ENCODE data around the gene HOXC5. TPM values are rescaled to one million over a fixed set of nuclear protein-coding genes. Genes with fewer than 3 reads are reported as not detected.

HOXC5 gene
- total RNA-seq, 1 donor, result 0.43 TPM

- no peak for TF ChIP-seq CTCF (IDR thresholded peaks at IDR 0.05; ENCODE audit: insufficient read depth, low read depth, low read length)
- H3K4me3 ChIP-seq (ENCODE audit: low read depth, low read length), result no peak overlapping the region
- no peak for DNase-seq (ENCODE audit: low read depth)
These were observed 28.3 kb downstream of the HOXC5 start for GRCh38 chr12:54060975-54061778.

- no peak for DNase-seq (ENCODE audit: low read depth)
- no peak overlapping the region for H3K4me3 ChIP-seq (ENCODE audit: low read depth, low read length)
- TF ChIP-seq CTCF (IDR thresholded peaks at IDR 0.05; ENCODE audit: insufficient read depth, low read depth, low read length), result no peak
These were observed 32.8 kb downstream of the HOXC5 start for GRCh38 chr12:54065677-54066076.

GRCh38 chr12:54066408-54066807 lies 33.6 kb downstream of the HOXC5 start:
- DNase-seq (ENCODE audit: low read depth), result no peak
- no peak for TF ChIP-seq CTCF (IDR thresholded peaks at IDR 0.05; ENCODE audit: insufficient read depth, low read depth, low read length)
- H3K4me3 ChIP-seq (ENCODE audit: low read depth, low read length), result no peak overlapping the region

- TF ChIP-seq CTCF (IDR thresholded peaks at IDR 0.05; ENCODE audit: insufficient read depth, low read depth, low read length), result no peak
- no peak overlapping the region for H3K4me3 ChIP-seq (ENCODE audit: low read depth, low read length)
- DNase-seq (ENCODE audit: low read depth), result no peak
These were observed 35.7 kb downstream of the HOXC5 start for GRCh38 chr12:54068418-54069070.

GRCh38 chr12:54071942-54072341 lies 39.1 kb downstream of the HOXC5 start:
- no peak overlapping the region for H3K4me3 ChIP-seq (ENCODE audit: low read depth, low read length)
- TF ChIP-seq CTCF (IDR thresholded peaks at IDR 0.05; ENCODE audit: insufficient read depth, low read depth, low read length), result no peak
- DNase-seq (ENCODE audit: low read depth), result no peak

GRCh38 chr12:54074308-54074707 lies 41.5 kb downstream of the HOXC5 start:
- TF ChIP-seq CTCF (IDR thresholded peaks at IDR 0.05; ENCODE audit: insufficient read depth, low read depth, low read length), result no peak
- no peak overlapping the region for H3K4me3 ChIP-seq (ENCODE audit: low read depth, low read length)
- no peak for DNase-seq (ENCODE audit: low read depth)

Measured in fibroblast of villous mesenchyme (primary cell).